AG09319 (cell line): ENCODE measurements around the gene TTC36.

ENCODE experiments used
- DNase-seq: peaks from one replicate; pipeline ENCODE4 v3.0.0-alpha.2; 2010; ENCODE audit warnings: low read depth; ENCODE audit errors: extremely low read depth
- TF ChIP-seq, protein P1 (sequence below): IDR thresholded peaks from 2 replicates; pipeline ENCODE4 v1.5.1; 2011; ENCODE audit warnings: low read depth, mild to moderate bottlenecking, inconsistent platforms, low read length, moderate library complexity

Gene TTC36

DNA sequence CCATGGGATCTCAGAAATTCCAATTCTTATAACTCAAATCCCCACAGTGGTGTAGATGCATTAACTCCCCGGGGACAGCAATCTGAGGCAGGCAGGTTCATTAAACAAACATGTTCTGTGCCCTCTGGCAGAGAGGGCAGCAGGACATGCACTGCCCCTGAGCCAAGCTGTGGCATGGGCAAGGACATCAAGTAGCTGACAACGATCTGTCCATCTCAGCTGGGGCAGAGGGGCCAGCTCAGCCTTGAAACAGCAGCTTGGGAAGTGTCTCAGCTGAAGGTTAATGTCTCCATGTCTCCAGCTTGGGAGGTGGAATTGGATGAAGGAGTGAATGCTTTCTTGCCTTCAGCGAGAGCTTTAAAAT lies 17.4 kb downstream of the TTC36 start:
- TF ChIP-seq, protein P1, sequence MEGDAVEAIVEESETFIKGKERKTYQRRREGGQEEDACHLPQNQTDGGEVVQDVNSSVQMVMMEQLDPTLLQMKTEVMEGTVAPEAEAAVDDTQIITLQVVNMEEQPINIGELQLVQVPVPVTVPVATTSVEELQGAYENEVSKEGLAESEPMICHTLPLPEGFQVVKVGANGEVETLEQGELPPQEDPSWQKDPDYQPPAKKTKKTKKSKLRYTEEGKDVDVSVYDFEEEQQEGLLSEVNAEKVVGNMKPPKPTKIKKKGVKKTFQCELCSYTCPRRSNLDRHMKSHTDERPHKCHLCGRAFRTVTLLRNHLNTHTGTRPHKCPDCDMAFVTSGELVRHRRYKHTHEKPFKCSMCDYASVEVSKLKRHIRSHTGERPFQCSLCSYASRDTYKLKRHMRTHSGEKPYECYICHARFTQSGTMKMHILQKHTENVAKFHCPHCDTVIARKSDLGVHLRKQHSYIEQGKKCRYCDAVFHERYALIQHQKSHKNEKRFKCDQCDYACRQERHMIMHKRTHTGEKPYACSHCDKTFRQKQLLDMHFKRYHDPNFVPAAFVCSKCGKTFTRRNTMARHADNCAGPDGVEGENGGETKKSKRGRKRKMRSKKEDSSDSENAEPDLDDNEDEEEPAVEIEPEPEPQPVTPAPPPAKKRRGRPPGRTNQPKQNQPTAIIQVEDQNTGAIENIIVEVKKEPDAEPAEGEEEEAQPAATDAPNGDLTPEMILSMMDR: no peak
- no peak for DNase-seq

DNA sequence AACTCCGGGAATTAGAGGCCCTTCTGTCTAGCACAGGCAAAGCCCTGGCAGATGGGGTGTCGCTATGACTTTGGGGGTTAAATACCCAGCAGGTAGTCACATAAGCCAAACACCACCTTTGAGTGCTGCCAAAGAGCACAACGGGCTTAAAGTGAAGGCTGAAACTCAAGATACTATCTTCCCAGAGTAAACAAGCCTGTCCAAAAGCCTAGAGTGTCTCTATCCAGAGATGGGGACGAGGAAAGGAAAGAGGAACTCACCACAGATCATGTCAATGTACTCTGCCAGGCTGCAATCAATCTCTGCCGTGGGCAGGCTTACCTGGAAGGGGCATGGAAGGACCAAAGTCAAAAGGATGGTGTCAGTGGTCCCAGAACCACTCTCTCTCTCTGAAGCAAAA lies 18.3 kb downstream of the TTC36 start:
- DNase-seq: no peak
- TF ChIP-seq, protein P1: no peak

DNA sequence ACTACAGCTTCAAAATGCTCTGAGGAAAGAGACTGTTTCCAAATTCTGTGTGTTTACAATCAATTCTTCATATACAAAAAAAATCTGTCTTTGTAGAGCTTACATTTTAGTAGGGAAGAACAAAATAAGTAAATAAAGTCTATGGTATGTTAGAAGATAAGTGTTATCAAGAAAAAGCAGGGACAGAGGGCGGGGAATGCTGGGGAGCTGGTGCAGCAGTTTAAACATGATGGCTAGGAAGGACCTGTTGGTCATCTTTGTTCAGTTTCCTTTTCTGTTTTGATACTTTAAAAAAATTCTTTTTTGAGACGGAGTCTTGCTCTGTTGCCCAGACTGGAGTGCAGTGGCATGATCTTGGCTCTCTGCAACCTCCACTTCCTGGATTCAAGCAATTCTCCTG lies 19.9 kb downstream of the TTC36 start:
- DNase-seq: no peak
- TF ChIP-seq, protein P1: no peak

DNA sequence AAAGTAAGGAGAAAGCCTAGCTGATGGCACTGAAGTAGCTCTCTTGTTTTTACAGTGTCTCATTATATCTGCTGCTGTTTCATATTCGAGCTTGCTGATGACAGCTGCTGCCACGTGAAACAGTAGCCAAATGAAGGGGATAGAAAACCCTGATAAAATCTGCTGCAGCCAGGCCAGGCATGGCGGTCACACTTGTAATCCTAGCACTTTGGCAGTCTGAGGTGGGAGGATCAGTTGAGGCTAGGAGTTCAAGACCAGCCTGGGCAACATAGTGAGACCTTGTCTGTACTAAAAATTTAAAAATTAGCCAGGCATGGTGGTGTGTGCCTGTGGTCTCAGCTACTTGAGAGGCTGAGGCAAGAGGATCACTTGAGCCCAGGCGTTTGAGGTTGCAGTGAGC lies 25.1 kb downstream of the TTC36 start:
- DNase-seq: no peak
- TF ChIP-seq, protein P1: no peak

DNA sequence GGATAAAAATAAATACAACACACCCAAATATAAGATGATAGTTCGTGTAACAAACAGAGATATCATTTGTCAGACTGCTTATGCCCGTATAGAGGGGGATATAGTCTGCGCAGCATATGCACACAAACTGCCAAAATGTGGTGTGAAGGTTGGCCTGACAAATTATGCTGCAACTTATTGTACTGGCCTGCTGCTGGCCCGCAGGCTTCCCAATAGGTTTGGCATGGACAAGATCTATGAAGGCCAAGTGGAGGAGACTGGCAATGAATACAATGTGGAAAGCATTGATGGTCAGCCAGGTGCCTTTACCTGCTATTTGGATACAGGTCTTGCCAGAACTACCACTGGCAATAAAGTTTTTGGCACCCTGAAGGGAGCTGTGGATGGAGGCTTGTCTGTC lies 33.5 kb downstream of the TTC36 start:
- TF ChIP-seq, protein P1: no peak
- no peak for DNase-seq

DNA sequence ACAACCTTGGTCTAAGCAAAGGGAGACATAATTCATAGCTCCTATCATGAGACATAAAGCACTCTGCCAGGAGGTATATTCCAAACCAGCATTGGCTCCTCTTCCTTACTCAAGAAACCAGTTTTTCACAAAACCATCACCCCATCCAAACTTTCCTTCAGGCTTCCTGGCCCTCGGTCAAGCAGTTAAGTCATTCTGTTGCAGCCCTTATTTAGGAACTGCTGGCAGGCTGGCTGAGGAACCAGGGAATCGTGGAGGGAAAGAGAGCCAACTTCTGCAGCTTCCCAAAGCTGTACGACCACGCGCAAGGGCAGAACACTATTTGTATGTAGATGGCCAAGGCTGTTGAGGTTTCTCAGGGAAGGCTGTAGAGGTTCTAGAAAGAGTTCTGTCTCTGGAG lies 37.8 kb downstream of the TTC36 start:
- DNase-seq: no peak
- TF ChIP-seq, protein P1: no peak

DNA sequence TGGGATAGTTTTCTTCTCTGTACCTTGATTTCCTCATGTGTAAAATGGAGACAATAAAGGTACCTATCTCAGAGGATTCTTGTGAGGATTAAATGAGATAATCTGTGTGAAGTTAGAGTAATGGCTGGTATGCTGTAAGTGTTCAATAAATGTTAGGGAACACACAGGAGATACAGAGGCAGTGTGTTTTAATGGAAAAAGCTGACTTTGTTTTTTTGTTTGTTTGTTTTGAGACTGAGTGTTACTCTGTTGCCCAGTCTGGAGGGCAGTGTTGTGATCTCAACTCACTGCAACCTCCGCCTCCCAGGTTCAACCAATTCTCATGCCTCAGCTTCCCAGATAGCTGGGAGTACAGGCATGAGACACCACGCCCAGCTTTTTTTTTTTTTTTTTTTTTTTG lies 42.4 kb downstream of the TTC36 start:
- TF ChIP-seq, protein P1: no peak
- DNase-seq: no peak
